Bronchial epithelial cell (primary cell): ENCODE results near the gene NSL1. TPM values are rescaled to one million over a fixed set of nuclear protein-coding genes. Genes with fewer than 3 reads are reported as not detected.

Source experiments
- DNase-seq: peaks from one replicate; pipeline ENCODE4 v3.0.0-alpha.2; 2010; ENCODE audit warnings: low read depth
- FAIRE-seq: peaks from 2 replicates; lab custom pipeline; 2011; peaks lifted over from hg19 to GRCh38; lab: Jason Lieb, UNC
- H3K27me3 ChIP-seq: 2 replicates; pipeline ENCODE4 v1.5.1; 2011; ENCODE audit warnings: low read length; ENCODE audit not compliant: control insufficient read depth, insufficient read depth
- H3K36me3 ChIP-seq: 2 replicates; pipeline ENCODE4 v1.5.1; 2011; ENCODE audit warnings: low read length; ENCODE audit not compliant: control insufficient read depth, insufficient read depth
- H3K4me3 ChIP-seq: 2 replicates; pipeline ENCODE4 v1.5.1; 2011; ENCODE audit warnings: mild to moderate bottlenecking, low read depth, low read length, control low read depth
- total RNA-seq: library from RNA; depleted of rRNA; stranded (reverse); fragments of >200 nt; gene quantifications from 2 replicates; pipeline ENCODE4 v1.2.1, GENCODE V29; 2014
- TF ChIP-seq, protein P1 (sequence below): IDR thresholded peaks from 2 replicates; pipeline ENCODE4 v1.5.1; 2011; ENCODE audit warnings: mild to moderate bottlenecking, moderate library complexity, low read length, control low read depth, inconsistent platforms; ENCODE audit not compliant: insufficient read depth, severe bottlenecking

The NSL1 gene
- total RNA-seq, 1 donor from 2014 or later, result 11.3 TPM

- no peaks in the 10 kb centered on the region for H3K36me3 ChIP-seq
- H3K27me3 ChIP-seq, result peaks cover 2% of the 10 kb centered on the region
- FAIRE-seq, result no peak
- DNase-seq, result no peak
- no peak overlapping the region for H3K4me3 ChIP-seq
- TF ChIP-seq, protein P1, sequence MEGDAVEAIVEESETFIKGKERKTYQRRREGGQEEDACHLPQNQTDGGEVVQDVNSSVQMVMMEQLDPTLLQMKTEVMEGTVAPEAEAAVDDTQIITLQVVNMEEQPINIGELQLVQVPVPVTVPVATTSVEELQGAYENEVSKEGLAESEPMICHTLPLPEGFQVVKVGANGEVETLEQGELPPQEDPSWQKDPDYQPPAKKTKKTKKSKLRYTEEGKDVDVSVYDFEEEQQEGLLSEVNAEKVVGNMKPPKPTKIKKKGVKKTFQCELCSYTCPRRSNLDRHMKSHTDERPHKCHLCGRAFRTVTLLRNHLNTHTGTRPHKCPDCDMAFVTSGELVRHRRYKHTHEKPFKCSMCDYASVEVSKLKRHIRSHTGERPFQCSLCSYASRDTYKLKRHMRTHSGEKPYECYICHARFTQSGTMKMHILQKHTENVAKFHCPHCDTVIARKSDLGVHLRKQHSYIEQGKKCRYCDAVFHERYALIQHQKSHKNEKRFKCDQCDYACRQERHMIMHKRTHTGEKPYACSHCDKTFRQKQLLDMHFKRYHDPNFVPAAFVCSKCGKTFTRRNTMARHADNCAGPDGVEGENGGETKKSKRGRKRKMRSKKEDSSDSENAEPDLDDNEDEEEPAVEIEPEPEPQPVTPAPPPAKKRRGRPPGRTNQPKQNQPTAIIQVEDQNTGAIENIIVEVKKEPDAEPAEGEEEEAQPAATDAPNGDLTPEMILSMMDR, result no peak
These were observed 110.7 kb downstream of the NSL1 start for GRCh38 chr1:212680680-212681389.

- peaks cover 2% of the 10 kb centered on the region for H3K27me3 ChIP-seq
- DNase-seq (no peak), FAIRE-seq (no peak)
- H3K36me3 ChIP-seq, result no peaks in the 10 kb centered on the region
- H3K4me3 ChIP-seq, result no peak overlapping the region
- TF ChIP-seq, protein P1, result no peak
These were observed 112.8 kb downstream of the NSL1 start for GRCh38 chr1:212678456-212679410.

GRCh38 chr1:212677573-212677972, 114.0 kb downstream of the NSL1 start:
- no peak for DNase-seq
- Histone ChIP-seq H3K36me3 (no peaks in the 10 kb centered on the region), H3K27me3 (peaks cover 2% of the 10 kb centered on the region), H3K4me3 (no peak overlapping the region)
- TF ChIP-seq, protein P1, result no peak
- no peak for FAIRE-seq

DNA sequence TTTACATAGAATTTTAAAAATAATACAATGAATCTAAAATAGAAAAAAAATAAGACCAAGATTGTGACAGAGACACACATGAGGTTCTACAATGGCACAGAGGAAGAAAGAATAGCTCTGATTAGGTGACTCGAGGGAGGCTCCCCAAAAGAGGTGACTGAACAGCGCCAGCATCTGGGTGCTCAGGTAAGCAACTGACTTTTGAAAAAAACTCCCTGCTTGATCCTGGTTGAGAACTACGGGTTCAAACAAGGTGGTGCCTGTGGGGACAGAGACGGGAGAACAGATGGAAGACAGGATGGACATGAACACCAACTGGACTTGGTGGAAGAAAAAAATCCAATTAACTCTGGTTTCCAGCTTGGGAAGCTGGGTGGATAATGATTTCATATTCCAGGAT, 114.4 kb downstream of the NSL1 start:
- FAIRE-seq, result no peak

More for the DNA sequence above, 114.4 kb downstream of the NSL1 start:
- Histone ChIP-seq H3K27me3 (peaks cover 2% of the 10 kb centered on the region), H3K36me3 (no peaks in the 10 kb centered on the region), H3K4me3 (no peak overlapping the region)
- no peak for DNase-seq
- TF ChIP-seq, protein P1, result no peak

Other genes starting within 250 kb of the NSL1 start
- 19.2 and 31.7 TPM in 2 replicates for gene ATF3, start 183.0 kb downstream of the NSL1 start, total RNA-seq
- gene BATF3, start 91.9 kb downstream of the NSL1 start, total RNA-seq, result 0.26 TPM in 1 of 2 replicates, not detected in the other
- 12.1 and 21.8 TPM in 2 replicates for gene TATDN3, start 117 bp upstream of the NSL1 start, total RNA-seq
- gene SPATA45, start 55.9 kb upstream of the NSL1 start, total RNA-seq, result not detected in 2 replicates
- gene FLVCR1, start 66.5 kb upstream of the NSL1 start, total RNA-seq, result 4.5 and 6.8 TPM in 2 replicates
- gene VASH2, start 158.8 kb upstream of the NSL1 start, total RNA-seq, result not detected in 2 replicates
- 22.4 and 23.2 TPM in 2 replicates for gene ANGEL2, start 224.1 kb upstream of the NSL1 start, total RNA-seq